GM19035 (cell line): Measurements from ENCODE around the gene TEKT5.
"Not testable (repeated sequence)": the region's sequence is repeated elsewhere in the genome, so short reads cannot be mapped to it uniquely, and the experiment has no call there.

Experiments
- ATAC-seq: cut with Tn5 transposase; IDR thresholded peaks from one replicate; pipeline ENCODE4 v1.9.1; 2021; ENCODE audit not compliant: unreplicated experiment

TEKT5 gene

GRCh38 chr16:10660950-10661635 is 33.6 kb downstream of the TEKT5 start:
- ATAC-seq, result no peak

- ATAC-seq, result no peak
These were observed 35.8 kb downstream of the TEKT5 start for GRCh38 chr16:10658943-10659342.

- ATAC-seq, result no peak
These were observed 36.8 kb downstream of the TEKT5 start for GRCh38 chr16:10657925-10658324.

- ATAC-seq, result no peak
These were observed 38.1 kb downstream of the TEKT5 start for GRCh38 chr16:10656618-10657017.

GRCh38 chr16:10655415-10655977 is 39.2 kb downstream of the TEKT5 start:
- no peak for ATAC-seq

DNA sequence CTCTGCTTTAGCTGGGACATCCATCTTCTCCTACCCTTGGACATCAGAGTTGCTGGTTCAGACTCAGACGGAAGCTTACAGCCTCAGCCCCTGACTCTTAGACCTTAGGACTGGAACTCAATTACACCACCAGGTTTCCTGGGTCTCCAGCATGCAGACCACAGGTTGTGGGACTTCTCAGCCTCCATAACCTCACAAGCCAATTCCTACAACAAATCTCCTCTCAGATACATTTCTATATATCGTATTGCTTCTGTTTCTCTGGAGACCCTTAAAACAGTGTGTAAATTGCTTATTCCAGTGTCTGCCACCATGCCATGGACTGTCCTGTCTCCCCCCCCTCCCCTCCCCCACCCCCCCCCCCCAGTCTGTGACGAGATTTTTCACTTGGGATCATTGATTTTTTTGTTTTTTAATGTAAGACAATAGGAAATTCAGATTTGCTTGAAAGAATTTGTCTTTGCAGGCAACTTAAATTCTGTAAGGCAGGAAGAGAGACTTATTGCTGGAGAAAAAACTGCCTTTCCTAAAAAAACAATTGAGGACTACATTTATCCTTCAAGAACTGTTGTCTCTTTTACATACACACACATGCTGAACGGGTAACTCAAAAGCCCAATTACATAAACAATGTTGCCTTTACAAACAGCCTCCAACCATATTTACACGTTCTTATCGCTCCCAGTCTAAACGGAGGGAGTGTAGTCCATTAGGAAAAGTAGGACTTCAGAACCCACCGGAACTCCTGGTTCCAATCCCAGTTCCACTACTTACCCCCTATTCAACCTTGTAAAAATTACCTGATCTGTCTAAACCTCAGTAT is 39.9 kb downstream of the TEKT5 start:
- no peak for ATAC-seq

- ATAC-seq, result no peak
These were observed 41.8 kb downstream of the TEKT5 start for GRCh38 chr16:10652730-10653590.

GRCh38 chr16:10649098-10649497 is 45.6 kb downstream of the TEKT5 start:
- not testable (repeated sequence) for ATAC-seq

DNA sequence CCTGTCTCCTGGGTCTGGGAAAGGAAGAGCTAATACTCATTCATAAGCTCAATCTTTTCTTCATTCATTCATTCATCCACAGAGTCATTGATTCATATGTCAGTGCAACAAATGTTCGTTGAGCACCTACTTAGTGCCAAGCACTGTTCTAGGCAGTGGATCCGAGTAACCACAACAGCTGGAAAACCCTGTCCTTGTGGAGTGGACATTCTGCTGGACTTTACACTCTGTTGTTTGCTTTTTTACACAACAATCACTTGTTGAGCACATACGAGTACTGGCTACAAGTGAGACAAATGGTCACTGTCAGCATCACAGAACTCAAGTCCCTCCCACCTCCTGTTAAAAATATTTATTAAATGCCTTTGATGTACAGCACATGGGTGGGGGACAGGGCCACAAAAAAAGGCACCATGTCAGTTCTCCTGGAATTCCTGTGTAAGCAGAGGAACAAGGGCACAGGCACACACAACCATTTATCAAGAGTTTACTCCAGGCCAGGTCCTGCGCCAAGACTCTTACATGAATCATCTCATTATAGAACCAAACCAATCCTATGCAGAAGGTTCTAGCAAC is 46.9 kb downstream of the TEKT5 start:
- ATAC-seq, result no peak

DNA sequence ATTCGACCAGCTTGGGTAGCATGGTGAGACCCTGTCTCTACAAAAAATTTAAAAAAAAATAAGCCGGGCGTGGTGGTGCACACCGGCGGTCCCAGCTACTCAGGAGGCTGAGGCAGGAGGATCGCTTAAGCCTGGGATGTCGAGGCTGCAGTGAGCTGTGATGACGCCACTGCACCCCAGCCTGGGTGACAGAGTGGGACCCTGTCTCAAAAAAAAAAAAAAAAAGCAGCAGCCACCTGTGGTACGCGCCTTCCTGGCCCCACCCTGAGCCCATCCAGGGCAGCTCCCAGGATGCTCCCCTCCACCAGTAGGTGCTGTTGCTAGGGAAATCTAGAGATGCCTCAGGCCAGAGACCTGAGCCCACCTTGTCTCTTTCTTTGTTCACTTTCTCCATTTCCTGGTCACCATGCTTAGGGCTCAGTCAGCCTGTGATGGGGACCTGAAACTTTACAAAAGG is 47.4 kb downstream of the TEKT5 start:
- no peak for ATAC-seq

GRCh38 chr16:10646581-10647263 is 48.0 kb downstream of the TEKT5 start:
- ATAC-seq, result no peak

DNA sequence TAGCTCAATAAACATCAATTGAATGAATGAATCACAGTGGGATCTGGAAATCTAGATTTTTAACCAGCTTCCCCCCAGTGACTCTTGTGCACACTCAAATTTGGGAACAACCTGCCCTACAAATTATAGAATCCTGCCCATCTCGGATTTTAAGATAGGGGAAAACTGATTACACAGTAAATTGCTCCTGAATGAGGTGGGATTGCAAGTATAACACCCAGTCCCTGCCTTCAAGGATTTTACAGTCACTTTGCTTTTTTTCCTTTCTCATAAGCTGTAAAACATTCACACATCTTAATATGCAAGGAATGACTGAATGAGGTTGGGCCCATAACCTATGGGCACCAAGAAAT is 48.5 kb downstream of the TEKT5 start:
- no peak for ATAC-seq

- ATAC-seq, result no peak
These were observed 50.6 kb downstream of the TEKT5 start for GRCh38 chr16:10644092-10644491.

GRCh38 chr16:10642964-10643363 is 51.8 kb downstream of the TEKT5 start:
- no peak for ATAC-seq

GRCh38 chr16:10641953-10642949 is 52.5 kb downstream of the TEKT5 start:
- no peak for ATAC-seq

- ATAC-seq, result no peak
These were observed 53.2 kb downstream of the TEKT5 start for GRCh38 chr16:10641555-10641952.

DNA sequence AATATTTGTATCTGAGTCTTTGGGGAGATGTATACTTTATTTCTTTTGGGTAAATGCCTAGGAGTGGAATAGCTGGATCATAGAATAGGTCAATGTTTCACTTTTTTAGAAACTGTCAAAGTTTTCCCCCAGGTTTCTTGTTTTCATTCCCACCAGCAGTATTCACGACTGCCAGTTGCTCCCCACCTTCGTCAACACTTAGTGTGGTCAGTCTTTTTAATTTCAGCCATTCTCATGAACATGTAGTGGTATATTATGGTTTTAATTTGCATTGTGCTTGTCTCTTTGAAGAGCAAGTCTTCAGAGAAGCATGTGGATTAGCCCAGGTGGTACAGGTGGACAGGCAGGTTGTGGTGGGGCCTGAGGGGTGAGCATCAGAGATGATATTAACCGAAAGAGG is 53.8 kb downstream of the TEKT5 start:
- no peak for ATAC-seq

GRCh38 chr16:10638101-10638500 is 56.6 kb downstream of the TEKT5 start:
- ATAC-seq, result no peak
